Measurements from ENCODE around the gene TRAK1.

The TRAK1 gene

GRCh38 chr3:42257007-42257406, 165.8 kb downstream of the TRAK1 start:
- FAIRE-seq (no peak), DNase-seq (ENCODE audit: insufficient read length, low spot score) (no peak)
- TF ChIP-seq TAF1 (IDR thresholded peaks at IDR 0.05; ENCODE audit: low read depth, low read length) (no peak), PAX5 (IDR thresholded peaks at IDR 0.05; ENCODE audit: insufficient read depth, low read length, severe bottlenecking) (no peak), SPI1 (IDR thresholded peaks at IDR 0.05; ENCODE audit: low read depth, low read length) (no peak), POU2F2 (IDR thresholded peaks at IDR 0.05; ENCODE audit: low read depth, low read length) (no peak), POLR2A (IDR thresholded peaks at IDR 0.05; ENCODE audit: low read depth, low read length) (no peak), POLR2AphosphoS5 (IDR thresholded peaks at IDR 0.05; ENCODE audit: low read depth, low read length) (no peak)

- DNase-seq (ENCODE audit: insufficient read length, low spot score) = no peak
- no peak for FAIRE-seq
- TF ChIP-seq POU2F2 (IDR thresholded peaks at IDR 0.05; ENCODE audit: low read depth, low read length) = no peak
- TF ChIP-seq POLR2A (IDR thresholded peaks at IDR 0.05; ENCODE audit: low read depth, low read length) = no peak
Measured at GRCh38 chr3:42262525-42262924, 171.4 kb downstream of the TRAK1 start.

- no peak for FAIRE-seq
- DNase-seq (ENCODE audit: insufficient read length, low spot score) = no peak
- no peak for TF ChIP-seq SPI1 (IDR thresholded peaks at IDR 0.05; ENCODE audit: low read depth, low read length)
- no peak for TF ChIP-seq TAF1 (IDR thresholded peaks at IDR 0.05; ENCODE audit: low read depth, low read length)
- no peak for TF ChIP-seq PAX5 (IDR thresholded peaks at IDR 0.05; ENCODE audit: insufficient read depth, low read length, severe bottlenecking)
- no peak for TF ChIP-seq POU2F2 (IDR thresholded peaks at IDR 0.05; ENCODE audit: low read depth, low read length)
- no peak for TF ChIP-seq POLR2AphosphoS5 (IDR thresholded peaks at IDR 0.05; ENCODE audit: low read depth, low read length)
- no peak for TF ChIP-seq POLR2A (IDR thresholded peaks at IDR 0.05; ENCODE audit: low read depth, low read length)
Measured at GRCh38 chr3:42263354-42264346, 172.5 kb downstream of the TRAK1 start.

GRCh38 chr3:42264399-42265058, 173.4 kb downstream of the TRAK1 start:
- no peak for FAIRE-seq
- DNase-seq (ENCODE audit: insufficient read length, low spot score) = no peak

GRCh38 chr3:42265059-42265991, 174.2 kb downstream of the TRAK1 start:
- TF ChIP-seq POU2F2 (IDR thresholded peaks at IDR 0.05; ENCODE audit: low read depth, low read length) = no peak
- no peak for TF ChIP-seq SPI1 (IDR thresholded peaks at IDR 0.05; ENCODE audit: low read depth, low read length)
- no peak for TF ChIP-seq TAF1 (IDR thresholded peaks at IDR 0.05; ENCODE audit: low read depth, low read length)
- TF ChIP-seq POLR2AphosphoS5 (IDR thresholded peaks at IDR 0.05; ENCODE audit: low read depth, low read length) = no peak
- TF ChIP-seq POLR2A (IDR thresholded peaks at IDR 0.05; ENCODE audit: low read depth, low read length) = no peak
- TF ChIP-seq PAX5 (IDR thresholded peaks at IDR 0.05; ENCODE audit: insufficient read depth, low read length, severe bottlenecking) = no peak
- DNase-seq (ENCODE audit: insufficient read length, low spot score) = no peak
- no peak for FAIRE-seq

More at GRCh38 chr3:42264399-42265058, 173.4 kb downstream of the TRAK1 start:
- TF ChIP-seq POU2F2 (IDR thresholded peaks at IDR 0.05; ENCODE audit: low read depth, low read length) = no peak
- no peak for TF ChIP-seq TAF1 (IDR thresholded peaks at IDR 0.05; ENCODE audit: low read depth, low read length)
- no peak for TF ChIP-seq POLR2A (IDR thresholded peaks at IDR 0.05; ENCODE audit: low read depth, low read length)
- TF ChIP-seq SPI1 (IDR thresholded peaks at IDR 0.05; ENCODE audit: low read depth, low read length) = no peak
- TF ChIP-seq PAX5 (IDR thresholded peaks at IDR 0.05; ENCODE audit: insufficient read depth, low read length, severe bottlenecking) = no peak
- TF ChIP-seq POLR2AphosphoS5 (IDR thresholded peaks at IDR 0.05; ENCODE audit: low read depth, low read length) = no peak

- FAIRE-seq (no peak), DNase-seq (ENCODE audit: insufficient read length, low spot score) (no peak)
- TF ChIP-seq POLR2AphosphoS5 (IDR thresholded peaks at IDR 0.05; ENCODE audit: low read depth, low read length) = no peak
- TF ChIP-seq SPI1 (IDR thresholded peaks at IDR 0.05; ENCODE audit: low read depth, low read length) = no peak
- TF ChIP-seq POLR2A (IDR thresholded peaks at IDR 0.05; ENCODE audit: low read depth, low read length) = no peak
- TF ChIP-seq PAX5 (IDR thresholded peaks at IDR 0.05; ENCODE audit: insufficient read depth, low read length, severe bottlenecking) = no peak
- no peak for TF ChIP-seq POU2F2 (IDR thresholded peaks at IDR 0.05; ENCODE audit: low read depth, low read length)
- no peak for TF ChIP-seq TAF1 (IDR thresholded peaks at IDR 0.05; ENCODE audit: low read depth, low read length)
Measured at GRCh38 chr3:42266085-42266484, 174.9 kb downstream of the TRAK1 start, which contains the start of gene CCK. TSS of gene CCK (minus strand) at chr3:42266185. CDS start at chr3:42263630, 2,555 bp downstream.

GRCh38 chr3:42267878-42268277, 176.7 kb downstream of the TRAK1 start:
- TF ChIP-seq TAF1 (IDR thresholded peaks at IDR 0.05; ENCODE audit: low read depth, low read length) (no peak), SPI1 (IDR thresholded peaks at IDR 0.05; ENCODE audit: low read depth, low read length) (no peak), POLR2AphosphoS5 (IDR thresholded peaks at IDR 0.05; ENCODE audit: low read depth, low read length) (no peak), PAX5 (IDR thresholded peaks at IDR 0.05; ENCODE audit: insufficient read depth, low read length, severe bottlenecking) (no peak), POLR2A (IDR thresholded peaks at IDR 0.05; ENCODE audit: low read depth, low read length) (no peak), POU2F2 (IDR thresholded peaks at IDR 0.05; ENCODE audit: low read depth, low read length) (no peak)
- no peak for DNase-seq (ENCODE audit: insufficient read length, low spot score)
- FAIRE-seq = no peak

GRCh38 chr3:42269647-42270046, 178.5 kb downstream of the TRAK1 start:
- no peak for DNase-seq (ENCODE audit: insufficient read length, low spot score)
- FAIRE-seq = no peak
- TF ChIP-seq SPI1 (IDR thresholded peaks at IDR 0.05; ENCODE audit: low read depth, low read length) = no peak
- TF ChIP-seq POU2F2 (IDR thresholded peaks at IDR 0.05; ENCODE audit: low read depth, low read length) = no peak
- TF ChIP-seq PAX5 (IDR thresholded peaks at IDR 0.05; ENCODE audit: insufficient read depth, low read length, severe bottlenecking) = no peak
- no peak for TF ChIP-seq POLR2A (IDR thresholded peaks at IDR 0.05; ENCODE audit: low read depth, low read length)
- TF ChIP-seq POLR2AphosphoS5 (IDR thresholded peaks at IDR 0.05; ENCODE audit: low read depth, low read length) = no peak
- TF ChIP-seq TAF1 (IDR thresholded peaks at IDR 0.05; ENCODE audit: low read depth, low read length) = no peak

Measured in GM12891 (cell line).